HepG2 (cell line): ENCODE results near the gene ZNF10. TPM values are rescaled to one million over a fixed set of nuclear protein-coding genes. Genes with fewer than 3 reads are reported as not detected.

Experiments used
- ARHGAP35 ChIP-seq: sonication (generic); formaldehyde crosslinking; IDR thresholded peaks from 2 replicates; pipeline ENCODE4 v1.9.0; 2022; ENCODE audit warnings: mild to moderate bottlenecking, inconsistent platforms, moderate library complexity, missing genetic modification reagents, borderline replicate concordance
- IRF2 ChIP-seq: IDR thresholded peaks from 2 replicates; pipeline ENCODE4 v1.6.1; 2018; ENCODE audit warnings: missing genetic modification reagents, missing compliant biosample characterization
- RBM22 ChIP-seq: fragments of 200-400 bp; formaldehyde crosslinking; optimal IDR thresholded peaks from 2 replicates; pipeline ENCODE3; 2017; ENCODE audit warnings: mild to moderate bottlenecking, low read length, moderate library complexity
- TBL1XR1 ChIP-seq: fragments of 150-350 bp; IDR thresholded peaks from 2 replicates; pipeline ENCODE4 v1.6.1; 2014; ENCODE audit warnings: borderline replicate concordance, low read length; ENCODE audit not compliant: partially characterized antibody
- TEAD3 ChIP-seq: optimal IDR thresholded peaks from 2 replicates; pipeline ENCODE3; 2016; ENCODE audit warnings: borderline replicate concordance
- polyA plus RNA-seq, 8 experiments: library from polyadenylated mRNA; depleted of rRNA in 3 of 8; stranded (reverse) in 7 of 8; unstranded in 1 of 8; fragments of >200 nt; fragmentation: Illumina TruSeq in 4 of 8; extraction: Trizol in 4 of 8; gene quantifications; 2 replicates each; pipeline versions ENCODE4 v1.2.1 to v1.2.3, GENCODE V29; 2011 to 2016; ENCODE audit warnings: low read depth in 4 of 8, missing spikeins in 1 of 8, mixed read lengths in 1 of 8; ENCODE audit not compliant: insufficient read depth in 1 of 8
- total RNA-seq, 5 experiments: library from RNA; depleted of rRNA; stranded (reverse); fragments of >200 nt; fragmentation: Illumina TruSeq; extraction: Trizol; gene quantifications; 2 replicates each; pipeline ENCODE4 v1.2.3, GENCODE V29; 2016; ENCODE audit warnings: low read depth in 1 of 5
- TF ChIP-seq, protein P1 (sequence below): sonication (generic); formaldehyde crosslinking; IDR thresholded peaks from 2 replicates; pipeline ENCODE4 v1.8.1; 2023; ENCODE audit warnings: missing genetic modification reagents, inconsistent platforms, borderline replicate concordance
- TF ChIP-seq, protein P2 (sequence below): sonication (generic); formaldehyde crosslinking; IDR thresholded peaks from 2 replicates; pipeline ENCODE4 v1.4.0; 2020; ENCODE audit warnings: missing genetic modification reagents
- TF ChIP-seq, protein P3 (sequence below): sonication (generic); formaldehyde crosslinking; IDR thresholded peaks from 2 replicates; pipeline ENCODE4; 2020; ENCODE audit warnings: missing genetic modification reagents, mild to moderate bottlenecking, borderline replicate concordance

Gene ZNF10
- total and polyA plus RNA-seq, 2 of the 13 experiments (the other 11 are each of a cell fraction or from before 2014, with no cell fraction given) = 2.9 to 6.5 TPM

- TF ChIP-seq, protein P1, sequence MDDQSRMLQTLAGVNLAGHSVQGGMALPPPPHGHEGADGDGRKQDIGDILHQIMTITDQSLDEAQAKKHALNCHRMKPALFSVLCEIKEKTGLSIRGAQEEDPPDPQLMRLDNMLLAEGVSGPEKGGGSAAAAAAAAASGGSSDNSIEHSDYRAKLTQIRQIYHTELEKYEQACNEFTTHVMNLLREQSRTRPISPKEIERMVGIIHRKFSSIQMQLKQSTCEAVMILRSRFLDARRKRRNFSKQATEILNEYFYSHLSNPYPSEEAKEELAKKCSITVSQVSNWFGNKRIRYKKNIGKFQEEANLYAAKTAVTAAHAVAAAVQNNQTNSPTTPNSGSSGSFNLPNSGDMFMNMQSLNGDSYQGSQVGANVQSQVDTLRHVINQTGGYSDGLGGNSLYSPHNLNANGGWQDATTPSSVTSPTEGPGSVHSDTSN = no peak
- no peak for TF ChIP-seq ARHGAP35 (CRISPR knock-in tag)
- no peak for TF ChIP-seq RBM22
- TF ChIP-seq TEAD3 (CRISPR knock-in tag) = no peak
- no peak for TF ChIP-seq IRF2 (CRISPR knock-in tag)
- no peak for TF ChIP-seq TBL1XR1
- TF ChIP-seq, protein P2, sequence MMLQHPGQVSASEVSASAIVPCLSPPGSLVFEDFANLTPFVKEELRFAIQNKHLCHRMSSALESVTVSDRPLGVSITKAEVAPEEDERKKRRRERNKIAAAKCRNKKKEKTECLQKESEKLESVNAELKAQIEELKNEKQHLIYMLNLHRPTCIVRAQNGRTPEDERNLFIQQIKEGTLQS (CRISPR knock-in tag) = no peak
- TF ChIP-seq, protein P3, sequence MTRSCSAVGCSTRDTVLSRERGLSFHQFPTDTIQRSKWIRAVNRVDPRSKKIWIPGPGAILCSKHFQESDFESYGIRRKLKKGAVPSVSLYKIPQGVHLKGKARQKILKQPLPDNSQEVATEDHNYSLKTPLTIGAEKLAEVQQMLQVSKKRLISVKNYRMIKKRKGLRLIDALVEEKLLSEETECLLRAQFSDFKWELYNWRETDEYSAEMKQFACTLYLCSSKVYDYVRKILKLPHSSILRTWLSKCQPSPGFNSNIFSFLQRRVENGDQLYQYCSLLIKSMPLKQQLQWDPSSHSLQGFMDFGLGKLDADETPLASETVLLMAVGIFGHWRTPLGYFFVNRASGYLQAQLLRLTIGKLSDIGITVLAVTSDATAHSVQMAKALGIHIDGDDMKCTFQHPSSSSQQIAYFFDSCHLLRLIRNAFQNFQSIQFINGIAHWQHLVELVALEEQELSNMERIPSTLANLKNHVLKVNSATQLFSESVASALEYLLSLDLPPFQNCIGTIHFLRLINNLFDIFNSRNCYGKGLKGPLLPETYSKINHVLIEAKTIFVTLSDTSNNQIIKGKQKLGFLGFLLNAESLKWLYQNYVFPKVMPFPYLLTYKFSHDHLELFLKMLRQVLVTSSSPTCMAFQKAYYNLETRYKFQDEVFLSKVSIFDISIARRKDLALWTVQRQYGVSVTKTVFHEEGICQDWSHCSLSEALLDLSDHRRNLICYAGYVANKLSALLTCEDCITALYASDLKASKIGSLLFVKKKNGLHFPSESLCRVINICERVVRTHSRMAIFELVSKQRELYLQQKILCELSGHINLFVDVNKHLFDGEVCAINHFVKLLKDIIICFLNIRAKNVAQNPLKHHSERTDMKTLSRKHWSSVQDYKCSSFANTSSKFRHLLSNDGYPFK (CRISPR knock-in tag) = no peak
Measured at GRCh38 chr12:133206390-133206789, 76.0 kb downstream of the ZNF10 start (continued).

Other genes starting within 250 kb of the ZNF10 start
- gene CHFR, start 243.0 kb upstream of the ZNF10 start, total RNA-seq (2016; rRNA removed; fragmentation: Illumina TruSeq; extraction: Trizol) = 21.0 and 21.4 TPM in 2 replicates
- 21.1 and 21.5 TPM in 2 replicates for gene CHFR, start 243.0 kb upstream of the ZNF10 start, polyA plus RNA-seq (2011; rRNA removed)
- 6.8 and 8.8 TPM in 2 replicates for gene ZNF605, start 174.3 kb upstream of the ZNF10 start, total RNA-seq (2016; rRNA removed; fragmentation: Illumina TruSeq; extraction: Trizol)
- gene ZNF605, start 174.3 kb upstream of the ZNF10 start, polyA plus RNA-seq (2011; rRNA removed) = 6.1 and 6.7 TPM in 2 replicates
- gene ZNF26, start 144.3 kb upstream of the ZNF10 start, total RNA-seq (2016; rRNA removed; fragmentation: Illumina TruSeq; extraction: Trizol) = 6.5 and 8.4 TPM in 2 replicates
- 3.8 and 5.2 TPM in 2 replicates for gene ZNF26, start 144.3 kb upstream of the ZNF10 start, polyA plus RNA-seq (2011; rRNA removed)
- gene ZNF84, start 93.1 kb upstream of the ZNF10 start, total RNA-seq (2016; rRNA removed; fragmentation: Illumina TruSeq; extraction: Trizol) = 21.2 and 21.8 TPM in 2 replicates
- gene ZNF84, start 93.1 kb upstream of the ZNF10 start, polyA plus RNA-seq (2011; rRNA removed) = 15.5 and 18.2 TPM in 2 replicates
- gene ZNF140, start 49.7 kb upstream of the ZNF10 start, total RNA-seq (2016; rRNA removed; fragmentation: Illumina TruSeq; extraction: Trizol) = 13.5 and 20.7 TPM in 2 replicates
- 8.7 and 10.1 TPM in 2 replicates for gene ZNF140, start 49.7 kb upstream of the ZNF10 start, polyA plus RNA-seq (2011; rRNA removed)
- gene ZNF891, start 353 bp upstream of the ZNF10 start, total RNA-seq (2016; rRNA removed; fragmentation: Illumina TruSeq; extraction: Trizol) = 1.8 and 2.1 TPM in 2 replicates
- gene ZNF891, start 353 bp upstream of the ZNF10 start, polyA plus RNA-seq (2011; rRNA removed) = 1.3 and 1.4 TPM in 2 replicates
- gene ZNF268, start 50.9 kb downstream of the ZNF10 start, total RNA-seq (2016; rRNA removed; fragmentation: Illumina TruSeq; extraction: Trizol) = 31.3 and 54.4 TPM in 2 replicates
- gene ZNF268, start 50.9 kb downstream of the ZNF10 start, polyA plus RNA-seq (2011; rRNA removed) = 7.6 and 9.0 TPM in 2 replicates
- not detected in 2 replicates for gene ANHX, start 105.2 kb downstream of the ZNF10 start, total RNA-seq (2016; rRNA removed; fragmentation: Illumina TruSeq; extraction: Trizol)
- gene ANHX, start 105.2 kb downstream of the ZNF10 start, polyA plus RNA-seq (2011; rRNA removed) = not detected in 2 replicates